Upper lobe of right lung (tissue), 1 donor: Measurements from ENCODE around the gene EGLN3. TPM values are rescaled to one million over a fixed set of nuclear protein-coding genes. Genes with fewer than 3 reads are reported as not detected.

Source experiments
- ATAC-seq: fragments of 200-7000 bp; cut with Tn5 transposase; one replicate; pipeline ENCODE4 v1.9.1; 2020; ENCODE audit warnings: mild to moderate bottlenecking, moderate library complexity
- DNase-seq: peaks from one replicate; pipeline ENCODE4 v3.0.0-alpha.2; 2020
- H3K27ac ChIP-seq: fragments of 200-600 bp; one replicate; pipeline ENCODE4 v1.8.0; 2022
- H3K27me3 ChIP-seq: fragments of 200-600 bp; one replicate; pipeline ENCODE4 v1.8.0; 2022; ENCODE audit warnings: mild to moderate bottlenecking
- H3K36me3 ChIP-seq: fragments of 200-600 bp; one replicate; pipeline ENCODE4 v1.8.0; 2022
- H3K4me1 ChIP-seq: fragments of 200-600 bp; one replicate; pipeline ENCODE4 v1.8.0; 2022
- H3K4me3 ChIP-seq: fragments of 200-600 bp; one replicate; pipeline ENCODE4 v1.8.0; 2022; ENCODE audit warnings: mild to moderate bottlenecking
- H3K9me3 ChIP-seq: fragments of 200-600 bp; one replicate; pipeline ENCODE4 v1.8.0; 2022
- intact Hi-C: fragments of 100-400 bp; cut with DNase I; formaldehyde crosslinking; loops from one replicate; pipeline ENCODE4 v1.11.0; 2022
- total RNA-seq: library from RNA; stranded (reverse); fragmentation: NEBNext Ultra II Directional; extraction: Animal tissue kit (Norgen Biotek cat#: 25700); gene quantifications from one replicate; pipeline ENCODE4 v1.2.1, GENCODE V29; 2021
- TF ChIP-seq, protein P1 (sequence below): fragments of 200-600 bp; IDR thresholded peaks from one replicate; pipeline ENCODE4 v1.8.0; 2022; ENCODE audit warnings: antibody characterized with exemption
- donor health status: DM: no; HTN: yes; CAD: no; lungs with severe emphysema.

The EGLN3 gene
- total RNA-seq, 1 donor from 2014 or later, result 7.6 TPM

DNA sequence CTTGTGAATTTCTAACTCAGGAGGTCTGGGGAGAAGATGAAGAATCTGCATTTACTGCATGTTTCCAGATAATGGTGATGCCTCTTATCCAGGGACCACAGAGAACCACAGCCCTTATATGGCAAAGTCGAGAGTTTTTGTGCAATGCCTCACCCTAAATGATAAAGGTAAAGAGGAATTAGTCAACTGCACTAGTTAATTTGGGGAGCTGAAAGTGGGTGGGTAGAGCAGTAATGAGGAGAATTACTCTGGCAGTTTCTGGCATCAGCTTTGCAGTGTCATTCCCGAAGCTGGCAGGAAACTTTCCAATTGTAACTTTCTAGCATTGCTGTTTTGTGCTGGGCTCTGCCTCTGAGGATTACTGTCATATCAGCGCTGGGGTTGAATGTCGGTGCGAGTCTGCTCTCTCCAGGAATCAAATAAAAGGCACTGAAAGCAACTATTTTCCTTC is 10.3 kb downstream of the EGLN3 start:
- no peaks in the 10 kb centered on the region for H3K36me3 ChIP-seq
- H3K27ac ChIP-seq, result no peak overlapping the region
- H3K4me1 ChIP-seq, result peaks cover 3% of the 10 kb centered on the region
- intact Hi-C loops, result no loop called here
- DNase-seq (no peak), ATAC-seq (no peak)
- no peak overlapping the region for H3K4me3 ChIP-seq
- peaks cover 3% of the 10 kb centered on the region for H3K27me3 ChIP-seq
- H3K9me3 ChIP-seq, result no peaks in the 10 kb centered on the region
- TF ChIP-seq, protein P1, sequence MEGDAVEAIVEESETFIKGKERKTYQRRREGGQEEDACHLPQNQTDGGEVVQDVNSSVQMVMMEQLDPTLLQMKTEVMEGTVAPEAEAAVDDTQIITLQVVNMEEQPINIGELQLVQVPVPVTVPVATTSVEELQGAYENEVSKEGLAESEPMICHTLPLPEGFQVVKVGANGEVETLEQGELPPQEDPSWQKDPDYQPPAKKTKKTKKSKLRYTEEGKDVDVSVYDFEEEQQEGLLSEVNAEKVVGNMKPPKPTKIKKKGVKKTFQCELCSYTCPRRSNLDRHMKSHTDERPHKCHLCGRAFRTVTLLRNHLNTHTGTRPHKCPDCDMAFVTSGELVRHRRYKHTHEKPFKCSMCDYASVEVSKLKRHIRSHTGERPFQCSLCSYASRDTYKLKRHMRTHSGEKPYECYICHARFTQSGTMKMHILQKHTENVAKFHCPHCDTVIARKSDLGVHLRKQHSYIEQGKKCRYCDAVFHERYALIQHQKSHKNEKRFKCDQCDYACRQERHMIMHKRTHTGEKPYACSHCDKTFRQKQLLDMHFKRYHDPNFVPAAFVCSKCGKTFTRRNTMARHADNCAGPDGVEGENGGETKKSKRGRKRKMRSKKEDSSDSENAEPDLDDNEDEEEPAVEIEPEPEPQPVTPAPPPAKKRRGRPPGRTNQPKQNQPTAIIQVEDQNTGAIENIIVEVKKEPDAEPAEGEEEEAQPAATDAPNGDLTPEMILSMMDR, result no peak

DNA sequence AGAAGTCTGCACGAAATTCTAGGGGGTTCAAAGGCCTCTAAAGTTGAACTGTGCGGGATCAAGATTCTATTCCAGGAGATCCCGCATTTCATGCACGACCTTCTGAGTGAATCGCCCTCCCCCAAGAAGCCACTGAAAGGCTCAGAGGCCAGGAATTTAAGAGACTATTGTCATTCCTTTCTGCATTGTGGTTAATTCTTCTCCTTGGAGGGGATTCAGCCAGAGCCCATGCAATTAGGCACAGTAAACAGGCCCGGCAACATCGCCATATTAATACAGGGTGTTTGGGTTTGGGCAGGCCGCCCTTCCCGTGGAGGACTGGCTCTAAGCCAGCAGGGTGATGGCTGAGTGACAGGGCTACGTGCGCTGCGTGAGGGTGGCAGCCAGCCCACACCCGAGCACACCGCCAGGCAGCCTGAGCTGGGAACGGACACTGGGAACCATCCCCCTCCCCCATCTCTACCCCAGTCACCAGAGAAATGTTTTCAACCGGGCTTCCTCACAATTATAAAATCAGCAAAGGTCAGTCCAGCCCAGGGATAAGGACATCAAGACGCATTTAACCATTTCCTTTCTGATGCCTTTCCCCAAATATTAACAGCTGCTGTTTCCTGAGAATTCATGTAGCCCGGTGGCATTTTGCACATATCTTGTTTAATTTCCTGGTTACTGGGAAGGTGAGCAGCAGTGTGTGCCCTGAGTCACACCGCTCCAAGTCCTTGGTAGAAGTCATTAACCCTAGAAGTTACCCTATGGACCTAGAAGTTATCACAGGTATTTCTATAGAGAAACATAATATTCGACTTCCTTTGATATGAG is 12.5 kb downstream of the EGLN3 start:
- no peaks in the 10 kb centered on the region for H3K36me3 ChIP-seq
- intact Hi-C loops, result no loop called here
- no peak overlapping the region for H3K27ac ChIP-seq
- H3K9me3 ChIP-seq, result no peaks in the 10 kb centered on the region
- peak overlapping the region; percentile 7 for H3K4me3 ChIP-seq
- ATAC-seq (peak; percentile 64), DNase-seq (no peak)
- H3K27me3 ChIP-seq, result peaks cover 3% of the 10 kb centered on the region
- H3K4me1 ChIP-seq, result peaks cover 3% of the 10 kb centered on the region
- TF ChIP-seq, protein P1, result no peak

DNA sequence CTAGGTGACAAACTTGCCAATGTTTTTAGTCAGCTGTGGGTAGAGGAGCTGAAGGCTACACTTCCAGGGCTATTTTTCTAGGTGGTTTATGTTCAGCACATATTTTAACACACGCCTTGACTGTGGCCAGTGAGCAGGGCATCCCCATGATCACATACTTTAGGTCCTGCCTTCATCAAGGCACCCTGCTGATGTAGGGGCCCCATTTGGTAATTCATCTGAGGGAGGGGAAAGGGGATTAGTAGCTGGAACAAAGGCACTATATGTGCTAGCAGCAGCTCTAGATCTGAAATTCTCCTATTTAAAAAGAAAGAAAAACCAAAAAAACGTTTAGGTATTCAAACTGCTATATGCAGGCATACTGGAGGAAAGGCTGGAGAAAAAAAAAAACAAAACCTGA is 14.5 kb downstream of the EGLN3 start:
- Histone ChIP-seq H3K9me3 (no peaks in the 10 kb centered on the region), H3K4me1 (peaks cover 3% of the 10 kb centered on the region), H3K36me3 (no peaks in the 10 kb centered on the region), H3K27ac (no peak overlapping the region), H3K4me3 (no peak overlapping the region), H3K27me3 (peaks cover 3% of the 10 kb centered on the region)
- intact Hi-C loops, result no loop called here
- ATAC-seq, result no peak
- TF ChIP-seq, protein P1, result no peak
- no peak for DNase-seq

DNA sequence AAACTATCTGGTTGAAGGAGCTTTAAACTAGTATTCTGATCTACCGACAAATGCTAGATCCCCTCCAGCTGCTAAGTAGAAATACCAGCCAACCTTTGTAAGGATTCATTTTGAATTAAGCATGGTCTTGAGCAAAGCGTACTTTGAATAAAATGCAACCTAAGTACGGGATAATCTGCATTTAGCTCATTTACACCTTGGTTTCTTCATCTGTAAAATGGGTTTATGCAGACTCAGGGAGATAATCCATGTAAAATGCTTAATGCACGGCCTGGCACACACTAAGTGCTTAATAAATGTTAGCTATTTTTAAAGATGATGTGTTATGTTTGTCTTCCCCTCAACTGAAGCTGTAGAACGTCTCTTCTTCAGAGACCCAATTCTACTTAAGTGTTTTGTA is 15.9 kb downstream of the EGLN3 start:
- no peaks in the 10 kb centered on the region for H3K27me3 ChIP-seq
- TF ChIP-seq, protein P1, result no peak

DNA sequence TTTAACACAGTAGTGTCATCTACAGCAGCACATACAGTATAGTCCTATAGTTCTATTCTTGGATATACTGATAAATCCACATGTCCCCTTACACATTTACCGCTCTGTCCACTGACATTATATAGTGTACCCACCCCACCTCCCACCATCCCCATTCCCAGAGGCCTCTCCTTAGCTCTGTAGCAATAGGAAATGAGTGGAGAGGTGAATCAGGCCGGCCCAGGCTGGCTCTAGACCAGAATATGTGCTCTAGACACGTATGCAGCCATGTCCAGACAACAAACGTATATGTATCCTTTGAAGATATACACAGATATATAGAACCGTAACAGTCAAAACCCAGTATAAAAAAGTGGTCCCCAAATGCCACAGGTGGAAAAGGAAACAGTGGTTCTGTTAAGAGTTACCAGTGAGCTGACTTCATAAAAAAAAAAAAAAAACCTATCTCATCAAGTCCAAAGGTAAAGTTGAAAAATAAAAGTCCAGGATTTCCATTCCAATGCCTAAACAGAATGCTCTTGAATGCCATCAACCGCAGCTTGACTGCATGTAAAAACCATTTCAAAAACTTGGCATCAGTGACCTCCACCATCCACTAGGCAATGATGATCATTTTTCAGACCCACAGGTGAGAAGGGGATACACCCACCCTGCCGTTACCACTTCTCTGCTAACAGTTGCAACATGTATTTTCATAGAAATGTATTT is 16.7 kb downstream of the EGLN3 start:
- intact Hi-C loops, result no loop called here
- no peak for ATAC-seq
- H3K27me3 ChIP-seq, result no peaks in the 10 kb centered on the region
- H3K27ac ChIP-seq, result no peak overlapping the region
- peaks cover 3% of the 10 kb centered on the region for H3K4me1 ChIP-seq
- TF ChIP-seq, protein P1, result no peak
- H3K9me3 ChIP-seq, result no peaks in the 10 kb centered on the region
- no peak overlapping the region for H3K4me3 ChIP-seq
- no peaks in the 10 kb centered on the region for H3K36me3 ChIP-seq
- DNase-seq, result no peak

More for the DNA sequence above, 15.9 kb downstream of the EGLN3 start:
- Histone ChIP-seq H3K4me1 (peaks cover 3% of the 10 kb centered on the region), H3K4me3 (no peak overlapping the region), H3K27ac (no peak overlapping the region), H3K9me3 (no peaks in the 10 kb centered on the region), H3K36me3 (no peaks in the 10 kb centered on the region)
- ATAC-seq, result no peak
- intact Hi-C loops, result no loop called here
- no peak for DNase-seq
